Measurements from ENCODE around the gene CDHR3.

GRCh38 chr7:106080300-106080987 is 117.4 kb downstream of the CDHR3 start:
- TF ChIP-seq CTCF (IDR thresholded peaks at IDR 0.05) (no peak), POLR2A (IDR thresholded peaks at IDR 0.05) (no peak)
